ENCODE measurements around the gene LDAF1.

LDAF1 gene

GRCh38 chr16:21175397-21175796 is 16.9 kb downstream of the LDAF1 start (continued):
- TF ChIP-seq TSHZ2 (CRISPR knock-in tag; IDR thresholded peaks at IDR 0.05) (no peak), ZFP3 (CRISPR knock-in tag; IDR thresholded peaks at IDR 0.05) (no peak), CSRNP3 (CRISPR knock-in tag; IDR thresholded peaks at IDR 0.05) (no peak), OSR1 (CRISPR knock-in tag; IDR thresholded peaks at IDR 0.05) (no peak), TCF4 (CRISPR knock-in tag; IDR thresholded peaks at IDR 0.05; ENCODE audit: borderline replicate concordance) (no peak), ARNTL (CRISPR knock-in tag; IDR thresholded peaks at IDR 0.05; ENCODE audit: borderline replicate concordance, low read depth) (no peak), PATZ1 (CRISPR knock-in tag; IDR thresholded peaks at IDR 0.05; ENCODE audit: borderline replicate concordance) (no peak)

GRCh38 chr16:21179126-21179982 is 20.9 kb downstream of the LDAF1 start:
- TF ChIP-seq SNAI2 (CRISPR knock-in tag; IDR thresholded peaks at IDR 0.05), result no peak
- no peak for TF ChIP-seq TCF4 (CRISPR knock-in tag; IDR thresholded peaks at IDR 0.05; ENCODE audit: borderline replicate concordance)
- no peak for TF ChIP-seq ZFP3 (CRISPR knock-in tag; IDR thresholded peaks at IDR 0.05)
- ATAC-seq, result no peak

- no peak for TF ChIP-seq CSDC2 (CRISPR knock-in tag; IDR thresholded peaks at IDR 0.05)
- ATAC-seq, result no peak
These were observed 21.5 kb downstream of the LDAF1 start for GRCh38 chr16:21179983-21180365.

- ATAC-seq, result no peak
- TF ChIP-seq ARNTL (CRISPR knock-in tag; IDR thresholded peaks at IDR 0.05; ENCODE audit: borderline replicate concordance, low read depth), result no peak
- TF ChIP-seq SNAI2 (CRISPR knock-in tag; IDR thresholded peaks at IDR 0.05), result no peak
- TF ChIP-seq ISL1 (CRISPR knock-in tag; IDR thresholded peaks at IDR 0.05), result no peak
- TF ChIP-seq POU6F1 (CRISPR knock-in tag; IDR thresholded peaks at IDR 0.05; ENCODE audit: borderline replicate concordance, low read depth), result no peak
- TF ChIP-seq ESRRG (CRISPR knock-in tag; IDR thresholded peaks at IDR 0.05), result no peak
- TF ChIP-seq GLIS3 (CRISPR knock-in tag; IDR thresholded peaks at IDR 0.05), result no peak
- TF ChIP-seq ZNF8 (CRISPR knock-in tag; IDR thresholded peaks at IDR 0.05), result no peak
- no peak for TF ChIP-seq PPARA (CRISPR knock-in tag; IDR thresholded peaks at IDR 0.05; ENCODE audit: borderline replicate concordance)
- TF ChIP-seq ZC3H10 (CRISPR knock-in tag; IDR thresholded peaks at IDR 0.05), result no peak
- no peak for TF ChIP-seq BACH2 (CRISPR knock-in tag; IDR thresholded peaks at IDR 0.05; ENCODE audit: borderline replicate concordance)
- no peak for TF ChIP-seq ZFP3 (CRISPR knock-in tag; IDR thresholded peaks at IDR 0.05)
These were observed 25.5 kb downstream of the LDAF1 start for GRCh38 chr16:21183995-21184394.

GRCh38 chr16:21184834-21185233 is 26.4 kb downstream of the LDAF1 start:
- no peak for ATAC-seq
- TF ChIP-seq OSR1 (CRISPR knock-in tag; IDR thresholded peaks at IDR 0.05), result no peak
- TF ChIP-seq ISL1 (CRISPR knock-in tag; IDR thresholded peaks at IDR 0.05), result no peak
- TF ChIP-seq ZFP30 (CRISPR knock-in tag; IDR thresholded peaks at IDR 0.05), result no peak
- TF ChIP-seq RARB (CRISPR knock-in tag; IDR thresholded peaks at IDR 0.05), result no peak
- no peak for TF ChIP-seq ZFP3 (CRISPR knock-in tag; IDR thresholded peaks at IDR 0.05)
- no peak for TF ChIP-seq TOX (CRISPR knock-in tag; IDR thresholded peaks at IDR 0.05; ENCODE audit: borderline replicate concordance)
- no peak for TF ChIP-seq ESRRG (CRISPR knock-in tag; IDR thresholded peaks at IDR 0.05)
- TF ChIP-seq ZNF8 (CRISPR knock-in tag; IDR thresholded peaks at IDR 0.05), result no peak
- TF ChIP-seq TSHZ2 (CRISPR knock-in tag; IDR thresholded peaks at IDR 0.05), result no peak
- no peak for TF ChIP-seq PPARA (CRISPR knock-in tag; IDR thresholded peaks at IDR 0.05; ENCODE audit: borderline replicate concordance)
- no peak for TF ChIP-seq POU6F1 (CRISPR knock-in tag; IDR thresholded peaks at IDR 0.05; ENCODE audit: borderline replicate concordance, low read depth)
- TF ChIP-seq BACH2 (CRISPR knock-in tag; IDR thresholded peaks at IDR 0.05; ENCODE audit: borderline replicate concordance), result no peak
